ENCODE results near the gene TANGO6.
"Not testable (repeated sequence)": the region's sequence is repeated elsewhere in the genome, so short reads cannot be mapped to it uniquely, and the experiment has no call there.

The TANGO6 gene

DNA sequence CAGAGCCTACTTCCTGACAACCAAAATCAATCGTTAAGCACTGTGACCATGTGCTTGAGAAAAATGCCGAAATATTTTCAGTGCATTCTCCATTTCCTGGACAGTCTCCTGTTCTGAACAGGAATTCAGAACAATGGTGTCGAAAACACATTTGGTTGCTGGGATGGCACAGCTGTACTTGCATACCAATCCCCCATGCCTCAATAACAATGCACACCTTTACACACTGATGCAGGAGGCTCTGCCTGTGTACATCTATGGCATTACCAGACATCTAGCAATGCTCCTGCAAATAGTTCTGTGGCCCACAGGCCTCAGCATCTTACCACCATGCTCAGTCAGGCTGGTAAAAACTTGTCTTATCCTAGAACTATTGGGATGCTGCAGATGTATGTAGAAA, 282.9 kb downstream of the TANGO6 start:
- H3K4me1 Mint-ChIP-seq = peaks cover 36% of the 10 kb centered on the region
- no peaks in the 10 kb centered on the region for H3K27me3 Mint-ChIP-seq

GRCh38 chr16:69126801-69127200, 283.5 kb downstream of the TANGO6 start:
- not testable (repeated sequence) for H3K27ac Mint-ChIP-seq, H3K9me3 Mint-ChIP-seq, DNase-seq, H3K4me3 Mint-ChIP-seq, H3K27me3 Mint-ChIP-seq
- peaks cover 22% of the 10 kb centered on the region for H3K36me3 Mint-ChIP-seq
- peaks cover 40% of the 10 kb centered on the region for H3K4me1 Mint-ChIP-seq
- CTCF ChIA-PET = interaction anchor here (7.2 kb wide), 1 partner anchor 13 kb away, joined by 53 read pairs; no protein-coding TSS in a partner anchor

More for the DNA sequence above, 282.9 kb downstream of the TANGO6 start:
- no peak overlapping the region for H3K27ac Mint-ChIP-seq
- H3K9me3 Mint-ChIP-seq = no peaks in the 10 kb centered on the region
- no peak overlapping the region for H3K4me3 Mint-ChIP-seq
- no peak for DNase-seq
- H3K36me3 Mint-ChIP-seq = peaks cover 19% of the 10 kb centered on the region
- CTCF ChIA-PET = interaction anchor here (3.0 to 7.2 kb wide), 2 partner anchors 12 to 21 kb away, joined by 12 to 53 read pairs; partner anchors contain the start of gene HAS3

DNA sequence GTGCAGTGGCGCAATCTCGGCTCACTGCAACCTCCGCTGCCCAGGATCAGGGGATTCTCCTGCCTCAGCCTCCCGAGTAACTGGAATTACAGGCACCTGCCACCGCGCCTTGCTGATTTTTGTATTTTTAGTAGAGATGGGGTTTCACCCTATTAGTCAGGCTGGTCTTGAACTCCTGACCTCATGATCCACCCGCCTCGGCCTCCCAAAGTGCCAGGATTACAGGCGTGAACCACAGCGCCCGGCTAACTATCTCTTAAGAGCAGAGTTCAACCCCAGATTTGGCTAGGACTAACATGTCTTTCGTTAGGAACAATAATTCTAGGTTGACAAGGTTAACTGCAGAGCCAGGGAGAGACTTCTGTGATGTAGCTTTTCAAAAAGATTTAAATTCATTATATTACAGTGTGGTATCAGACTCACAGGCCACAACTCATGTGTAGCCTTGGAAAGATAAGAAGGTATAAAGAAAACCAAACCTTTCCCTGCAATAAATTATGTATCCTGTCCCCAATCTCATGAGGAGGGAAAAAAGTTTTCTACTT, 284.7 kb downstream of the TANGO6 start:
- no peak overlapping the region for H3K27ac Mint-ChIP-seq
- CTCF ChIA-PET = interaction anchor here (1.1 to 7.2 kb wide), 2 partner anchors 14 to 225 kb away, joined by 3 to 53 read pairs; no protein-coding TSS in a partner anchor
- no peaks in the 10 kb centered on the region for H3K27me3 Mint-ChIP-seq
- DNase-seq = no peak
- H3K9me3 Mint-ChIP-seq = no peaks in the 10 kb centered on the region
- peaks cover 19% of the 10 kb centered on the region for H3K36me3 Mint-ChIP-seq
- peaks cover 46% of the 10 kb centered on the region for H3K4me1 Mint-ChIP-seq
- H3K4me3 Mint-ChIP-seq = no peak overlapping the region

DNA sequence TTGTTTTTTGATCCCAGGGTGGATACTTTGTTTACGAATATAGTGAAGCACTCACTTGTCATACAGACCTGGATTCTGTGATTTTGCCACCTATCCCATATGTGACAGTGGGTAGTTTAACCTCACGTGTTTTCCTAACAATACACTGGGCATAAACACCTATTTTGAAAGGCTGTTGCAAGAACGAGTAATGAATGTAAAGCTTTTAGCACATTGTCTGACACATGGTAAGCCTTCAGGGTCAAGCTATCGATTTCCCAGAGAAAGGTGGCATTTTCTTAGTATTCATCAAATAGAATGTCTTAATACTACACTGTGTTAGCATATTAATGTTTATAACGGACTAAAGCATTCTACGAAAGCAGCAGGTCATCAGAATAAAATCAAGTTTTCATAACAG, 287.1 kb downstream of the TANGO6 start:
- Mint-ChIP-seq H3K4me1 (peaks cover 63% of the 10 kb centered on the region), H3K27ac (peak overlapping the region; percentile 14), H3K27me3 (no peaks in the 10 kb centered on the region), H3K9me3 (no peaks in the 10 kb centered on the region), H3K36me3 (peaks cover 24% of the 10 kb centered on the region), H3K4me3 (peak overlapping the region; percentile 95)
- CTCF ChIA-PET = interaction anchor here (1.0 to 2.8 kb wide), 3 partner anchors 17 to 283 kb away, joined by 3 to 9 read pairs (median 4); no protein-coding TSS in a partner anchor
- no peak for DNase-seq

GRCh38 chr16:69131167-69131838, 288.0 kb downstream of the TANGO6 start:
- Mint-ChIP-seq H3K9me3 (no peaks in the 10 kb centered on the region), H3K27ac (peak overlapping the region; percentile 84), H3K36me3 (peaks cover 24% of the 10 kb centered on the region), H3K4me3 (peak overlapping the region; percentile 95), H3K4me1 (peaks cover 62% of the 10 kb centered on the region), H3K27me3 (no peaks in the 10 kb centered on the region)
- DNase-seq = peak; percentile 42
- CTCF ChIA-PET = interaction anchor here (2.8 kb wide), 1 partner anchor 19 kb away, joined by 9 read pairs; no protein-coding TSS in a partner anchor

DNA sequence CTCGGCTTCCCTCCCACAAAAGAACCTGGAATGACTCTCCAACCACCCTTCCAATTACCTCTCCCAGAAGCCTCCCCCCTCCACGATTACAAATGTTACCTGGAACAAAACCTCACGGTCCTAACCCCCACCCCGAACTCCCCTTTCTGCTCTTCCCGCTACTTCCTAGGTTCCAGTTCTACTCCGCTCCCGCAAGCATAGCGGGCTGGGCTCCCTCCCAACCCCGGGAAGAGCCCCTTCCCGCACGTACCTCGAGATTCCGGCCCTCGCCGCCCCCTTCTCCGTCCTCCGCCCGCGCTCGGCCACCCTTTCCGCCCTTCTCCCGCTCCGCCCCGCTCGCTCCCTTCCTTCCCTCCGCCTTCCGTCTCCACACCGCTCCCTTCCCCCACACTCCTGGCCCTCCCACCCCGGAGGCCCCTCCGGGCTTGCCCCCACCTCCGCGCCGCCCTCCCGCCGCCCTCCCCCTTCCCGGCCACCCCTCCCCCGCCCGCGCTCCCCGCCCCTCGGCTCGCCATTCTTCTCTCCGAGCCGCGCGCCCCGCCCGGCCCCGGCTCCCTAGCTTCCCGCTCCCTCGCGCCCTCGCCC, 288.6 kb downstream of the TANGO6 start:
- H3K27me3 Mint-ChIP-seq = no peaks in the 10 kb centered on the region
- CTCF ChIA-PET = interaction anchor here (1.6 kb wide), 1 partner anchor 285 kb away, joined by 4 read pairs; no protein-coding TSS in a partner anchor
- no peaks in the 10 kb centered on the region for H3K9me3 Mint-ChIP-seq
- H3K36me3 Mint-ChIP-seq = peaks cover 24% of the 10 kb centered on the region
- peak overlapping the region; percentile 84 for H3K27ac Mint-ChIP-seq
- H3K4me3 Mint-ChIP-seq = peak overlapping the region; percentile 95
- H3K4me1 Mint-ChIP-seq = peaks cover 60% of the 10 kb centered on the region
- DNase-seq = peak; percentile 85

GRCh38 chr16:69132424-69133252, 289.3 kb downstream of the TANGO6 start, which contains the start of the genes CHTF8 and UTP4:
TSS of gene CHTF8 (minus strand) at chr16:69132588. CDS start at chr16:69121458, 11,130 bp downstream.
TSS of gene UTP4 (plus strand) at chr16:69132649. CDS start at chr16:69133460, 811 bp downstream.
- DNase-seq = peak; percentile 92
- H3K9me3 Mint-ChIP-seq = no peaks in the 10 kb centered on the region
- H3K36me3 Mint-ChIP-seq = peaks cover 25% of the 10 kb centered on the region
- peaks cover 58% of the 10 kb centered on the region for H3K4me1 Mint-ChIP-seq
- H3K4me3 Mint-ChIP-seq = peak within 1 kb of the TSS; percentile 95
- H3K27me3 Mint-ChIP-seq = no peaks in the 10 kb centered on the region
- CTCF ChIA-PET = interaction anchor here (0.8 to 1.6 kb wide), 3 partner anchors 9 to 285 kb away, joined by 4 to 5 read pairs (median 4); no protein-coding TSS in a partner anchor
- H3K27ac Mint-ChIP-seq = peak within 1 kb of the TSS; percentile 91

- Mint-ChIP-seq H3K4me3 (peak overlapping the region; percentile 95), H3K27ac (peak overlapping the region; percentile 91), H3K9me3 (no peaks in the 10 kb centered on the region), H3K36me3 (peaks cover 27% of the 10 kb centered on the region), H3K4me1 (peaks cover 54% of the 10 kb centered on the region), H3K27me3 (no peaks in the 10 kb centered on the region)
- CTCF ChIA-PET = interaction anchor here (0.8 to 1.6 kb wide), 3 partner anchors 10 to 286 kb away, joined by 4 to 5 read pairs (median 4); no protein-coding TSS in a partner anchor
- DNase-seq = no peak
Observed at GRCh38 chr16:69133373-69133954, 290.1 kb downstream of the TANGO6 start.

Measured in activated naive CD4-positive, alpha-beta T cell treated with anti-CD3 and anti-CD28 coated beads, Interleukin-2, amount 10 ng/mL, durations not matched to agents 7 days and 5 days (primary cell).